ENCODE data around the gene RPL36AL.

Gene RPL36AL

GRCh38 chr14:49583629-49584028 lies 36.8 kb downstream of the RPL36AL start:
- H3K27ac Mint-ChIP-seq, result peak overlapping the region; percentile 57

GRCh38 chr14:49582113-49582977 lies 38.1 kb downstream of the RPL36AL start:
- H3K4me1 Mint-ChIP-seq, result peaks cover 62% of the 10 kb centered on the region
- no peaks in the 10 kb centered on the region for H3K9me3 Mint-ChIP-seq
- H3K36me3 Mint-ChIP-seq (ENCODE audit: low read depth), result peaks cover 61% of the 10 kb centered on the region
- no peak for TF ChIP-seq CTCF (IDR thresholded peaks at IDR 0.05)
- DNase-seq, result no peak
- H3K27ac Mint-ChIP-seq, result peak overlapping the region; percentile 11
- H3K4me3 Mint-ChIP-seq, result peak overlapping the region; percentile 0
- no peaks in the 10 kb centered on the region for H3K27me3 Mint-ChIP-seq (ENCODE audit: low read depth, poor library complexity)

More at GRCh38 chr14:49583629-49584028, 36.8 kb downstream of the RPL36AL start:
- no peak for TF ChIP-seq CTCF (IDR thresholded peaks at IDR 0.05)
- Mint-ChIP-seq H3K9me3 (no peaks in the 10 kb centered on the region), H3K36me3 (ENCODE audit: low read depth) (peaks cover 53% of the 10 kb centered on the region), H3K4me1 (peaks cover 62% of the 10 kb centered on the region), H3K27me3 (ENCODE audit: low read depth, poor library complexity) (no peaks in the 10 kb centered on the region), H3K4me3 (peak overlapping the region; percentile 94)
- no peak for DNase-seq

GRCh38 chr14:49581209-49582112 lies 39.0 kb downstream of the RPL36AL start:
- peak overlapping the region; percentile 18 for H3K4me3 Mint-ChIP-seq
- no peak for TF ChIP-seq CTCF (IDR thresholded peaks at IDR 0.05)

GRCh38 chr14:49579841-49580240 lies 40.6 kb downstream of the RPL36AL start:
- H3K9me3 Mint-ChIP-seq, result no peaks in the 10 kb centered on the region
- no peak for DNase-seq
- peak overlapping the region; percentile 22 for H3K27ac Mint-ChIP-seq
- H3K36me3 Mint-ChIP-seq (ENCODE audit: low read depth), result peaks cover 78% of the 10 kb centered on the region
- H3K4me1 Mint-ChIP-seq, result peaks cover 55% of the 10 kb centered on the region
- H3K4me3 Mint-ChIP-seq, result no peak overlapping the region
- H3K27me3 Mint-ChIP-seq (ENCODE audit: low read depth, poor library complexity), result no peaks in the 10 kb centered on the region
- no peak for TF ChIP-seq CTCF (IDR thresholded peaks at IDR 0.05)

More at GRCh38 chr14:49581209-49582112, 39.0 kb downstream of the RPL36AL start:
- no peak for DNase-seq
- Mint-ChIP-seq H3K36me3 (ENCODE audit: low read depth) (peaks cover 70% of the 10 kb centered on the region), H3K27ac (peak overlapping the region; percentile 88), H3K4me1 (peaks cover 62% of the 10 kb centered on the region), H3K9me3 (no peaks in the 10 kb centered on the region), H3K27me3 (ENCODE audit: low read depth, poor library complexity) (no peaks in the 10 kb centered on the region)

- H3K36me3 Mint-ChIP-seq (ENCODE audit: low read depth), result peaks cover 78% of the 10 kb centered on the region
- peak overlapping the region; percentile 88 for H3K27ac Mint-ChIP-seq
- H3K4me3 Mint-ChIP-seq, result no peak overlapping the region
- H3K9me3 Mint-ChIP-seq, result no peaks in the 10 kb centered on the region
- TF ChIP-seq CTCF (IDR thresholded peaks at IDR 0.05), result no peak
- DNase-seq, result no peak
- H3K27me3 Mint-ChIP-seq (ENCODE audit: low read depth, poor library complexity), result no peaks in the 10 kb centered on the region
- peaks cover 40% of the 10 kb centered on the region for H3K4me1 Mint-ChIP-seq
Observed at GRCh38 chr14:49578141-49578540, 42.3 kb downstream of the RPL36AL start.
